MCF 10A (cell line): ENCODE measurements around the gene RORB. TPM values are rescaled to one million over a fixed set of nuclear protein-coding genes. Genes with fewer than 3 reads are reported as not detected.

ENCODE experiments used
- BruUV-seq: library from RNA; stranded (reverse); fragments of 400-500 nt; replicated peaks from 2 replicates; lab custom pipeline; 2021; lab: Mats Ljungman, UMichigan
- CTCF ChIA-PET: fragments of 300-600 bp; sonication (Branson Sonifier 250); formaldehyde crosslinking; extraction: SDS; loops from one replicate; lab custom pipeline; 2021; ENCODE audit warnings: antibody characterized with exemption, inconsistent platforms; lab: Yijun Ruan, JAX
- POLR2A ChIA-PET: fragments of 300-600, 350-650 bp; sonication (Branson Sonifier 250); formaldehyde crosslinking; extraction: SDS; loops from one replicate; lab custom pipeline; 2020; ENCODE audit warnings: antibody characterized with exemption, inconsistent platforms; lab: Yijun Ruan, JAX
- DNase-seq: peaks from one replicate; pipeline ENCODE4 v3.0.0-alpha.2; 2018; ENCODE audit not compliant: unreplicated experiment
- H3K27ac Mint-ChIP-seq: one replicate; pipeline ENCODE4 v1.8.0; 2022; ENCODE audit warnings: mild to moderate bottlenecking, low read depth, mixed read lengths; ENCODE audit not compliant: unreplicated experiment
- H3K27me3 Mint-ChIP-seq: one replicate; pipeline ENCODE4 v1.8.0; 2022; ENCODE audit warnings: mixed read lengths; ENCODE audit not compliant: insufficient read depth, unreplicated experiment
- H3K36me3 Mint-ChIP-seq: one replicate; pipeline ENCODE4 v1.8.0; 2022; ENCODE audit warnings: mild to moderate bottlenecking, moderate library complexity, mixed read lengths; ENCODE audit not compliant: insufficient read depth, unreplicated experiment
- H3K4me1 Mint-ChIP-seq: one replicate; pipeline ENCODE4 v1.8.0; 2022; ENCODE audit warnings: mixed read lengths; ENCODE audit not compliant: insufficient read depth, unreplicated experiment
- H3K4me3 Mint-ChIP-seq: one replicate; pipeline ENCODE4 v1.8.0; 2022; ENCODE audit warnings: mild to moderate bottlenecking, moderate library complexity, mixed read lengths; ENCODE audit not compliant: unreplicated experiment
- H3K9me3 Mint-ChIP-seq: one replicate; pipeline ENCODE4 v1.8.0; 2022; ENCODE audit warnings: mixed read lengths; ENCODE audit not compliant: unreplicated experiment
- intact Hi-C: fragments of 100-400 bp; cut with micrococcal nuclease; formaldehyde crosslinking; loops from 2 replicates; pipeline ENCODE4 v1.14.1; 2022
- total RNA-seq: library from RNA; stranded (reverse); gene quantifications from 2 replicates; pipeline ENCODE4 v1.2.3, GENCODE V29; 2022
- TF ChIP-seq, protein P1 (sequence below): fragments of 200-600 bp; IDR thresholded peaks from one replicate; pipeline ENCODE4 v1.8.0; 2022; ENCODE audit warnings: antibody characterized with exemption, mild to moderate bottlenecking; ENCODE audit not compliant: unreplicated experiment

Gene RORB
- total RNA-seq, 1 experiment from 2014 or later = not detected

DNA sequence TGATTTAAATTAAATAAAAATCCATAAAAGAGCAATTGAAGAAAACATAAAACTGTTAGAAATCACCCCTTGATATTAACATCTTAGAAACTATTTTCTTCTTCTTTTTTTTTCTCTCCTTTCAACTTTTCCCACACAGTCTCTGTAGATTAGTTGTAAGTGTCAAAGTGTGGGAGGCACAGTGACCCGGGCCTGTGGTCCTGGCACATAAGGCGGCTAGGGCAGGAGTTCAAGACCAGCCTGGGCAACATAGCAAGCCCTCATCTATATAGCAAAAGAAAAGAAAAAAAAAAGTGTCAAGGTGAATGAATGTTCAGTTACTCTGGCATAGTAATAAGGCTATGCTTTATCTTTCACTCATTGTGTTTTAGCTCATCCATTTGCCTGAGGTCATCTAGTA is 14.2 kb downstream of the RORB start:
- H3K36me3 Mint-ChIP-seq = no peaks in the 10 kb centered on the region
- TF ChIP-seq, protein P1, sequence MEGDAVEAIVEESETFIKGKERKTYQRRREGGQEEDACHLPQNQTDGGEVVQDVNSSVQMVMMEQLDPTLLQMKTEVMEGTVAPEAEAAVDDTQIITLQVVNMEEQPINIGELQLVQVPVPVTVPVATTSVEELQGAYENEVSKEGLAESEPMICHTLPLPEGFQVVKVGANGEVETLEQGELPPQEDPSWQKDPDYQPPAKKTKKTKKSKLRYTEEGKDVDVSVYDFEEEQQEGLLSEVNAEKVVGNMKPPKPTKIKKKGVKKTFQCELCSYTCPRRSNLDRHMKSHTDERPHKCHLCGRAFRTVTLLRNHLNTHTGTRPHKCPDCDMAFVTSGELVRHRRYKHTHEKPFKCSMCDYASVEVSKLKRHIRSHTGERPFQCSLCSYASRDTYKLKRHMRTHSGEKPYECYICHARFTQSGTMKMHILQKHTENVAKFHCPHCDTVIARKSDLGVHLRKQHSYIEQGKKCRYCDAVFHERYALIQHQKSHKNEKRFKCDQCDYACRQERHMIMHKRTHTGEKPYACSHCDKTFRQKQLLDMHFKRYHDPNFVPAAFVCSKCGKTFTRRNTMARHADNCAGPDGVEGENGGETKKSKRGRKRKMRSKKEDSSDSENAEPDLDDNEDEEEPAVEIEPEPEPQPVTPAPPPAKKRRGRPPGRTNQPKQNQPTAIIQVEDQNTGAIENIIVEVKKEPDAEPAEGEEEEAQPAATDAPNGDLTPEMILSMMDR = no peak
- intact Hi-C loops = no loop called here
- no peaks in the 10 kb centered on the region for H3K9me3 Mint-ChIP-seq
- no peak for DNase-seq
- POLR2A ChIA-PET = no interaction called here
- no peak overlapping the region for H3K27ac Mint-ChIP-seq
- H3K4me3 Mint-ChIP-seq = no peak overlapping the region
- no peaks in the 10 kb centered on the region for H3K4me1 Mint-ChIP-seq
- BruUV-seq = no TSS peak
- peaks cover 78% of the 10 kb centered on the region for H3K27me3 Mint-ChIP-seq
- CTCF ChIA-PET = no interaction called here

DNA sequence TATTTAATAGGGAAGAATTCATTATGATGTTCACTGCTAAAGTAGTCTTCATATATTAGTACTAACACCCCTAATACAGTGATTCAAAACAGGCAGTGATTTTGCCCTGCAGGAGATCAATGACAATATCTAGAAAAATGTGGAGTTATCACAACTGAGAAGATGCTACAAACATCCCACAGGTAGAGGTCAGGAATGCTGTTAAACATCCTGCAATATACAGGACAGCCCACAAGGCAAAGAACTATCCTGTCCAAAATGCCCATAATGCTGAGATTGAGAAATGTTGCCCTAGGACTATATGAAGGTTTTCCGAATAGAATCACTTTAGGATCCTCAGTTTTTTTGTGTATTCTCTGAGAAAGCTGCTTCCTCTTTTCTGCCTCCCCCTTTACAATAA is 15.3 kb downstream of the RORB start:
- no peaks in the 10 kb centered on the region for H3K9me3 Mint-ChIP-seq
- H3K27me3 Mint-ChIP-seq = peaks cover 78% of the 10 kb centered on the region
- H3K27ac Mint-ChIP-seq = no peak overlapping the region
- no TSS peak for BruUV-seq
- TF ChIP-seq, protein P1 = no peak
- no peaks in the 10 kb centered on the region for H3K4me1 Mint-ChIP-seq
- intact Hi-C loops = no loop called here
- ChIA-PET POLR2A (no interaction called here), CTCF (interaction anchor here (0.6 kb wide), 1 partner anchor 1292 kb away, joined by 3 read pairs; no protein-coding TSS in a partner anchor)
- DNase-seq = no peak
- no peak overlapping the region for H3K4me3 Mint-ChIP-seq
- H3K36me3 Mint-ChIP-seq = no peaks in the 10 kb centered on the region

DNA sequence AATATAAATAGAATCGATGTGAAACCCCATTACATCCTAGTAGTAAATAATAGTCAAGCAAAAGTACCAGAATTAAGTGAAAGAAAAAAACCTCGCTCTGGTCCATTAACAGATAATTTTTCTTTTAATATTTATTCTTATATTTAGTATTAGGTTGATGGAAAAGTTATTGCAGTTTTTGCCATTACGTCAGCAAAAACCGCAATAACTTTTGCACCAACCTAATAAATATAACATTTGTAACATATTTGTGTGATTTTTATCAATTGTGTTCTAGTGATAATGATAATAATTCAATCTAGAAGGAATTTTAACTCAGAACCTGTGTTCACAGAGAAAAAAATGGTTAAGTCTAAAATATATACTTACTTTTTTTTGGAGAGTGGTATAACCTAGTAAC is 16.1 kb downstream of the RORB start:
- BruUV-seq = no TSS peak
- H3K4me1 Mint-ChIP-seq = no peaks in the 10 kb centered on the region
- POLR2A ChIA-PET = no interaction called here
- no peak for DNase-seq
- H3K27me3 Mint-ChIP-seq = peaks cover 82% of the 10 kb centered on the region
- TF ChIP-seq, protein P1 = no peak
- no peak overlapping the region for H3K27ac Mint-ChIP-seq
- no peaks in the 10 kb centered on the region for H3K36me3 Mint-ChIP-seq
- CTCF ChIA-PET = no interaction called here
- no peaks in the 10 kb centered on the region for H3K9me3 Mint-ChIP-seq
- intact Hi-C loops = no loop called here
- H3K4me3 Mint-ChIP-seq = no peak overlapping the region

DNA sequence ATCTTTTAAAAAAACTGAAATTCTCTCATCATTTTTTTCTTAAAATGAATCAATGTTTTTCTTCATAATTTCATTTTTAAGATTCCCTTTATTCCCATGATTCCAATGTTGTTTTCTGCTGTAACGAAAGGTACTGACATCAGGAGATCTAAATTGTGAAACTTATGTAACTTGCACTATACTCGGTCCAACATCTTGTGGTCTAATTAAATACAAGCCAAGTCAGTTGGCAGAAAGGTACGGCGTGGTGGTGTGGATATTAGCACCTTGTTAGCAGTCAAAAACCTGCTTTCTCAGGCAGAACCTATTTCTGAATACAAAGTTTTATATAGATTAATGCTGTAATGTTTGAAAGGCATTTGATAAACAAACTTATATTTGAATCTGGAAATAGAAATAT is 20.1 kb downstream of the RORB start:
- ChIA-PET POLR2A (no interaction called here), CTCF (no interaction called here)
- Mint-ChIP-seq H3K27me3 (peaks cover 71% of the 10 kb centered on the region), H3K9me3 (no peaks in the 10 kb centered on the region), H3K4me3 (no peak overlapping the region), H3K4me1 (no peaks in the 10 kb centered on the region), H3K36me3 (no peaks in the 10 kb centered on the region), H3K27ac (no peak overlapping the region)
- no peak for DNase-seq
- TF ChIP-seq, protein P1 = no peak
- no TSS peak for BruUV-seq
- intact Hi-C loops = no loop called here
